Bronchial epithelial cell (primary cell): ENCODE results near the gene GARNL3. TPM values are rescaled to one million over a fixed set of nuclear protein-coding genes. Genes with fewer than 3 reads are reported as not detected.

Experiments
- DNase-seq: peaks from one replicate; pipeline ENCODE4 v3.0.0-alpha.2; 2010; ENCODE audit warnings: low read depth
- FAIRE-seq: peaks from 2 replicates; lab custom pipeline; 2011; peaks lifted over from hg19 to GRCh38; lab: Jason Lieb, UNC
- H3K27me3 ChIP-seq: 2 replicates; pipeline ENCODE4 v1.5.1; 2011; ENCODE audit warnings: low read length; ENCODE audit not compliant: control insufficient read depth, insufficient read depth
- H3K36me3 ChIP-seq: 2 replicates; pipeline ENCODE4 v1.5.1; 2011; ENCODE audit warnings: low read length; ENCODE audit not compliant: control insufficient read depth, insufficient read depth
- H3K4me3 ChIP-seq: 2 replicates; pipeline ENCODE4 v1.5.1; 2011; ENCODE audit warnings: mild to moderate bottlenecking, low read depth, low read length, control low read depth
- total RNA-seq: library from RNA; depleted of rRNA; stranded (reverse); fragments of >200 nt; gene quantifications from 2 replicates; pipeline ENCODE4 v1.2.1, GENCODE V29; 2014
- TF ChIP-seq, protein P1 (sequence below): IDR thresholded peaks from 2 replicates; pipeline ENCODE4 v1.5.1; 2011; ENCODE audit warnings: mild to moderate bottlenecking, moderate library complexity, low read length, control low read depth, inconsistent platforms; ENCODE audit not compliant: insufficient read depth, severe bottlenecking

The GARNL3 gene
- total RNA-seq, 1 donor from 2014 or later: 2.4 TPM

DNA sequence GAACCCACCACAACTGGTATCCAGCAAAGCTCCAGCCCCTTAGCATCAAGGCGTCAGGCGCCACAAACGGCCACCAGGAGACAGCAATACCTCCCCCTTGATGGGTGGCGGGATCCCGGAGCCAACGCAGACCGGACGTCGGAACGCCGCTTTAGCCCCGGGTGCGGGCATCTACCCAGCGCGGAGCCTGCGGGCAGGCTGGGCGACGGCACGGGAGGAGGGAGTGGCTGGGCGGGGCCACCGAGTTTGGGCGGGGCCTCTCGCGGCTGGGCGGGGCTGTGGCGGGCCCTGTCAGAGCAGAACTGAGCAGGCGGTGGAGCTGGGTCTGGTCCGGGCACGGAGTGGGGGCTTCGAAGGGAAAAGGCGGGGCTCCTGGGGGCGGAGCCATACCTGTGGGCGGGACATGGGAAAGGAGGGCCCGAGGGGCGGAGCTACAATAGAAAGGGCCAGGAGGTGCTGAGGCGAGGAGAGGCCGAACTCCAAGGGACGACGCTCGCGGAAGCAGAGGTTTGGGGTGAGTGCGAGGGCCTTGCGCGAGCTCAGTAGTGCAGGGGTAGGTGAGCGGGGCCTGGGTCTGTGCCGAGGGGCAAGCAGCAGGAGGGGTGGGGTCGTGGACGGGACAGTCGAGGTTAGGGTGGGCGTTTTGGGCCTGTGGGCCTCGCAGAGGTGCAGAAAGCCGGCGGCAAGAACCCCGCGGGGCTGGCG lies 40.2 kb upstream of the GARNL3 start:
- H3K36me3 ChIP-seq: no peaks in the 10 kb centered on the region
- TF ChIP-seq, protein P1, sequence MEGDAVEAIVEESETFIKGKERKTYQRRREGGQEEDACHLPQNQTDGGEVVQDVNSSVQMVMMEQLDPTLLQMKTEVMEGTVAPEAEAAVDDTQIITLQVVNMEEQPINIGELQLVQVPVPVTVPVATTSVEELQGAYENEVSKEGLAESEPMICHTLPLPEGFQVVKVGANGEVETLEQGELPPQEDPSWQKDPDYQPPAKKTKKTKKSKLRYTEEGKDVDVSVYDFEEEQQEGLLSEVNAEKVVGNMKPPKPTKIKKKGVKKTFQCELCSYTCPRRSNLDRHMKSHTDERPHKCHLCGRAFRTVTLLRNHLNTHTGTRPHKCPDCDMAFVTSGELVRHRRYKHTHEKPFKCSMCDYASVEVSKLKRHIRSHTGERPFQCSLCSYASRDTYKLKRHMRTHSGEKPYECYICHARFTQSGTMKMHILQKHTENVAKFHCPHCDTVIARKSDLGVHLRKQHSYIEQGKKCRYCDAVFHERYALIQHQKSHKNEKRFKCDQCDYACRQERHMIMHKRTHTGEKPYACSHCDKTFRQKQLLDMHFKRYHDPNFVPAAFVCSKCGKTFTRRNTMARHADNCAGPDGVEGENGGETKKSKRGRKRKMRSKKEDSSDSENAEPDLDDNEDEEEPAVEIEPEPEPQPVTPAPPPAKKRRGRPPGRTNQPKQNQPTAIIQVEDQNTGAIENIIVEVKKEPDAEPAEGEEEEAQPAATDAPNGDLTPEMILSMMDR: peak; percentile 19
- peak; percentile 66 for DNase-seq
- peaks cover 6% of the 10 kb centered on the region for H3K27me3 ChIP-seq
- FAIRE-seq: no peak
- H3K4me3 ChIP-seq: peak overlapping the region; percentile 40

DNA sequence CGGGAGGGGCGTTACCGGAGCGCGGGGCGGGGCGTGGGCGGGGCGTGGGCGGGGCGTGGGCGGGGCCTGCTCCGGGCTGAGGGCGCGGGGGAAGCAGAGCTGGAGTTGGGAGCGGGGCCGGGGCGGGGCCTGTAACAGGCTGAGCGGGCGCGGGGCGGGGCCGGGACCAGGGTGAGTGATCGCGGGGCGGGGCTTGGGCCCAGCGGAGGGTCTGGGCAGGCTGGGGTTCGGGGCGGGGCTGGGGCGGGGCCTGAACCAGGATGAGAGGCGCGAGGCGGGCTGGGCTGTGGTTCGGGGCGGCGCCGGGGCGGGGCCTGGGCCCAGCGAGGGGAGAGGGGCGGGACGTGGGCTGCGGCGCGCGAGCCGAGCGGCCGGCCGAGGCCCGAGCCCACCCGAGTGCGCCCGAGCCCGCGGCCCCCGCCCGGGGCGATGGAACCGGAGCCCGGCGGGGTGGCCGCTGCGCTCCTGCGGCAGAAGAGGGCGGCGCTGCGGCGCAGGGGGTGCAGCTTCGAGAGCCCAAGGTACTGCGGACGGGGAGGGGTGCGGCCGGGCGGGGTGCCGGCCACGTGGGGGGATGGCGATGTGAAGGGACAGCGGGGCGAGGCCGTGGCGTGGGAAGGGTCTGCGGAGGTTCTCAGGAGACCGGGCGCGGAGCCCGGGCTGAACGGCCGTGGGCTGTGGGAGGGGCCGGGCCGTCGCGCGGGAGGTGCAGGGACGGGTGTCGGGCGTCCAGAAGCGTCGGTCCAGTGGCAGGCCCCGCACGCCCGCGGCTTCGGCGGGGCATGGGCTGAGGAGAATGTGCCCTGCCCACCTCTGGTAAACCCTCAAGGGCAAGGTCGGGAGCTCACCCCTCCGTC lies 39.5 kb upstream of the GARNL3 start:
- peak; percentile 49 for DNase-seq
- TF ChIP-seq, protein P1: peak; percentile 4
- Histone ChIP-seq H3K36me3 (no peaks in the 10 kb centered on the region), H3K4me3 (peak overlapping the region; percentile 61), H3K27me3 (peaks cover 6% of the 10 kb centered on the region)
- FAIRE-seq: no peak

DNA sequence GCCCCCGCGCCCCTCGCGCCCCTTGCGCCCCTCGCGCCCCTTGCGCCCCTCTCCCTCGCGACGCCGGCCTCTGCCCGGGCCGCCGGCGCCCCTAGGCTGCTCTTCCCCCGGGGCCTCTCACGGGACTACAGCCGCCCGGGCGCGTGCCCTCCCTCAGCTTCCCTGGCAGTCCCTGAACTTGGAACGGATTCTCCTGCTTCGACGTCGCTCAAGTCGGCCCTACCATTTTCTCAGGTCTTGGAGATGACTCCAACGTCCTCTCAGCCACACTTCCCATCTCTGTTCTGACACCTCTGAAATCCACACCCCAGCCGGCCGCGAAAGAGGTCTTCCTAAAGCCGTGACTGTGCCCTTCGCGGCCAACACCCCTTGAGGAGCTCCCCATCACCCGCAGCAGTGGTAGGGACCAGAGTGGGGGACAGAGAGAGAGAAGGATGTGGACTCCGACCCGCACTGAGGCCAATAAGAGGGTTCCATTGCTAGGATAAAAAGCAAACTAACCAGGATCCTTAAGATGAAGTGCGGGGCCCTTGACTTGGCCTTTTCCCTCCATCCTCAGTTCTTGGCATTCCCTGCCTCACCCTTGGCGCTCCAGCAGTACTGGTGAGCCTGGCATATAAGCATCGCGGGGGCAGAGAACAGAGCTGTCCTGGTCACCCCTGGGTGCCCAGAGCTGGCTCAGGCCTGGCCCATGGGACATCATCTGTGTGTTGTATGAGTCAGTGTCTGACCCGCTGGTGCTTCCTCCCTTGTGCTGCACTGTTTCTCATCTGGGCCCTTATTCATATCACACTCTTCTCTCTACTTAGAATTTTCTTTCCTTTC lies 38.6 kb upstream of the GARNL3 start:
- Histone ChIP-seq H3K36me3 (no peaks in the 10 kb centered on the region), H3K4me3 (peak overlapping the region; percentile 61), H3K27me3 (peaks cover 6% of the 10 kb centered on the region)
- FAIRE-seq (no peak), DNase-seq (no peak)
- TF ChIP-seq, protein P1: no peak

DNA sequence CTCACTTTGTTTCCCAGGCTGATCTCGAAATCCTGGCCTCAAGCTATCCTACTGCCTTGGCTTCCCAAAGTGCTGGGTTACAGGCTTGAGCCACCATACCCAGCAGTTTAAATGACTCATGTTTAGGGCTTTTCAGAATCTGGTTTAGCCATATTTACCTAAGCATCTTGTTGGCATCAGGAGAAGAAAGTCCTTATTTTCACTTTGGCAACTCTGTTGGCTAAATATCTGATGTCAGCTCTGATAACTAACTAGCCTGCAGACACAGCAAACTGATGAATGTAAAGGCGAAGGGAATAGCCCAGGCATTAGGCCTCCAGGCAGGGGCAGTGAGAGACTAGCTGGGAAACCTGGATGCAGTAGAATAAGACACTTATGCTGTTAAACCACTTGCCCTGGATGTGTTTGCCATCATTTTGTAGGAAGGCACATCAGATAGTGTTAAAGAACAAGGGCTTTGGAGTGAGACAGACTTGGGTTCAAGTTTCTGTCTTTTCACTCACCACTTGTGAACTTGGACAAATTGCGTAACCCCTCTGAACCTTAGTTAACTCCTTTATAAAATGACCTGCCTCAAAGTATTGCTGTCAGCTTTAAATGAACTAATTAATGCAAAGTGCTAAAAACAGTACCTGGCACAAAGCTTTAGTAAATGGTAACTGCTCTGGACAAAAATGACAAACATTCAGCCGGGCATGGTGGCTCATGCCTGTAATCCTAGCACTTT lies 34.7 kb upstream of the GARNL3 start:
- Histone ChIP-seq H3K36me3 (no peaks in the 10 kb centered on the region), H3K4me3 (no peak overlapping the region), H3K27me3 (no peaks in the 10 kb centered on the region)
- TF ChIP-seq, protein P1: no peak
- no peak for DNase-seq
- peak; percentile 82 for FAIRE-seq

DNA sequence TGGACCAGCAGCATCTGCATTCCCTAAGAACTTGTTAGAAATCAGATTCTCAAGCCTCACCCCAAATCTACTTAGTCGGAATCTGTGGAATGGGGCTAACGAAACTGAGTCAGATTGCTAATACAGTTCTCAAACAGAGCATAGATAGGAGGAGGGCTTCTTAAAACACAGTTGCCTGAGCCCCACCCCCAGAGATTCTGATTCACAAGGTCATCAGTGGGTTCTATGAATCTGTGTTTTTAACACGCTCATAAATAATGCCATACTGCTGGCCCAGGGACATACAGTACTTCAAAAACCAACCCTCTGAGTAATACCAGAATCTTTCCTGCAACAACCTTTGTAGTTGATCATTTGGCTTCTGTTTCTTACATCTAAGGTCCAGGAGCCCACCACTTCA lies 32.9 kb upstream of the GARNL3 start:
- no peak overlapping the region for H3K4me3 ChIP-seq
- no peaks in the 10 kb centered on the region for H3K36me3 ChIP-seq
- TF ChIP-seq, protein P1: no peak
- FAIRE-seq (no peak), DNase-seq (no peak)
- no peaks in the 10 kb centered on the region for H3K27me3 ChIP-seq
